Measurements from ENCODE around the gene TBL3.

TBL3 gene

DNA sequence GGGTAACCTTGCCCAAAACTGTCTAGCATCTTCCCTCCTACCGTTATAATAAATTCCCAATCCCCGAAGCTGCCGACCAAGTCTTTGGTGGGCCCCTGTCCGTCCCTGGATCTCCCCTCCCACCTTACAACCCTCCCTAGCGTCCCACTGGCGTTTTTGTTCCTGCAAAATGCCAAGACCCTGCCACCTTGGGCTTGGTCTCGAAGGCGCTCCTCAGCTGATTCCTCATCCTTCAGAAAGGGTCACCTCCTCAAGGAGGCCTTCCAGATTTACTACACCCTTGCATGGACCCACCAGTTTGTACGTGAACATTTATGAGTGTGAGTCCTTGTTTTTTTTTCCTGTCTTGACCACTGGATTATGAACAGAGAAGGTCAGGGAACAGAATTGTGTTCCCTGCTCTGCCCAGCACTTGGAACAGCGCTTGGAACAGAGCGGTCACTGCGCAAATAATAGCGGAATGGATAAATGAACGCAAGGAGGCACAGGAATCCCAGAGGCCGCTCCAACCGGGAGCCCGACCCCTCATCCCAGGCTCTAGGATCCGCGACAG is 11.2 kb downstream of the TBL3 start:
- no peak for DNase-seq (ENCODE audit: low read depth)

DNA sequence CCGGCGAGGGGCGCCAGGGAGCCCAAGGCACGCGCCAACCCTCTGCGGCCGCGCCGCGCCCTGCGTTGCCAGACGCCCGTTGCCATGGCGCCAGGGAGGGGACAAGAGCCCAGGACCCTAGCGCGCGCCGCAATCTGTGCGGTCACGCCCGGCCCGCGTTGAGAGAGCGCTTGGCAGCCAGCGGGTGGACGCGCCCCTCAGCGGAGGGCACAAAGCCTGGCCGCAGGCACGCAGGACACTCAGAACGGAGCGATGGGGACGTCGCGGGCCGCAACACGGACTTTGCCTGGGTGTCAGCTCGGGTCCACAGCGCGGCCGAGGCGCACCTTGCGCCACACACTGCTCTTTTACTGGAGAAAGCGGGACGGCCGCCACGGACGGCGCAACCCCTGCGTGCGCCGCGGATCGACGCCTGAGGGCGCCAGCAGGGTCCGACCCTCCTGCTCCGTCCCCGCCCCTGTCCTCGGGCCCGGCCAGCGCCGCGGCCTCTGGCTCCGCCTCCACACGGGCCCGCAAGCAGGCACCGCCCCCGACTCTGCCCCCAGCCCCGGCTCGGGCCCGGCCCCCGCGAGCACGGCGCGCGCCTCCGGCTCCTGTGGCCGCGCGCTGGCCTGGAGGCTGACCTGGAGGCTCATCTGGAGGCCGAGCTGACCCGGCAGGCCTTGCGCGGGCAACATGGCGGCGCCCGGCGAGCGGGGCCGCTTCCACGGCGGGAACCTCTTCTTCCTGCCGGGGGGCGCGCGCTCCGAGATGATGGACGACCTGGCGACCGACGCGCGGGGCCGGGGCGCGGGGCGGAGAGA is 11.9 kb downstream of the TBL3 start, which contains the start of gene GFER:
Gene GFER (plus strand): TSS at position 650 of the 803 bp plus-strand sequence. CDS start 26 bp downstream, at position 676.
- DNase-seq (ENCODE audit: low read depth), result peak; percentile 65

DNA sequence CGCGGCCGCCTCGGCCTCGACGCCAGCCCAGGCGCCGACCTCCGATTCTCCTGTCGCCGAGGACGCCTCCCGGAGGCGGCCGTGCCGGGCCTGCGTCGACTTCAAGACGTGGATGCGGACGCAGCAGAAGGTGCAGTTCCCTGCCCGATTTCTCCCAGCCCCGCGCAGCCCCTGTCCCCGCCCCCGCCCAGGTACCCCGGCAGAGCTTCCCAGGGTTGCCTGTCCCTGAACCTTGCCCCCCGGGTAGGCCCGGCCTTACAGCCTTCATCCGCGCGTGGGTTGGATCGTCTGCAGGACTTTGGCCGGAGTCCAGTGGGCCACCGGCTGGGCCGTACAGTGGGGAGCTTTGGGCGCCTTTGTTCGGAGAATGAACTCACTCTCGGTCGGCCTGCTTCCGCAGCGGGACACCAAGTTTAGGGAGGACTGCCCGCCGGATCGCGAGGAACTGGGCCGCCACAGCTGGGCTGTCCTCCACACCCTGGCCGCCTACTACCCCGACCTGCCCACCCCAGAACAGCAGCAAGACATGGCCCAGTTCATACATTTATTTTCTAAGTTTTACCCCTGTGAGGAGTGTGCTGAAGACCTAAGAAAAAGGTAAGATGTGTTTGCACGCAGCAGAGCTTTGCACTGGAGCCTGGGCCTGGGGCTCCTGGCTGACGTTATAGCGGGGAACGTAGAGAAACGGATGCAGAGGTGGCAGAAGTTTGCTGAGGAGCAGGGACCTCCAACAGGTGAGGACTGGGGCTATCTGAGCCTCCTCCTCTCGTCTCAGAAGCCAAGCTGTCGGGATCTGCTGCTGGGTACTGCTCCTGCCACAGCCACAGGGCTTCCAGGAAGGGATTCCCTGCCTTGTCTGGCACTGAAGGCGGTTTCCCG is 12.7 kb downstream of the TBL3 start:
- no peak for DNase-seq (ENCODE audit: low read depth)

DNA sequence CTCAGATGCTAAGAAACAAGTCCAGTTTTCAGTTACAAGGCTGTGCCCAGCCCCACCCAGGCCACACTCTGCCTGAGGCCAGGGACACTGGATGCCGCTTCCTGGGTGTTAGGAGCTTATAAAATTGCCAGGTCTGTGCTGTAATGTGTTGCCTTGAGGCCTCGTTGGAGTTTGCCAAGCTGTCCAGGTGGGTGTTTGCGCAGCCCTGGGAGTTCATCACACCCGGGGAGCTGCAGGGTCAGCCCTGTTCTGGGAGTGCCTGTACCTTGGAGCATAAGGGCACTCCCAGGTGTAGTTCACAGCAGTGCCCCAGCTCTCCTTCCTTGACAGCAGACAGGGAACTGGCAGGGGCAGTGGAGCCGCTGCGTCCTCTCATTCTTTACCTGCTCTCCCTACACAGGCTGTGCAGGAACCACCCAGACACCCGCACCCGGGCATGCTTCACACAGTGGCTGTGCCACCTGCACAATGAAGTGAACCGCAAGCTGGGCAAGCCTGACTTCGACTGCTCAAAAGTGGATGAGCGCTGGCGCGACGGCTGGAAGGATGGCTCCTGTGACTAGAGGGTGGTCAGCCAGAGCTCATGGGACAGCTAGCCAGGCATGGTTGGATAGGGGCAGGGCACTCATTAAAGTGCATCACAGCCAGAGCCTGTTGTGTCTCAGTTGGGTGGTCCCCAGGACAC is 13.8 kb downstream of the TBL3 start:
- DNase-seq (ENCODE audit: low read depth), result no peak

DNA sequence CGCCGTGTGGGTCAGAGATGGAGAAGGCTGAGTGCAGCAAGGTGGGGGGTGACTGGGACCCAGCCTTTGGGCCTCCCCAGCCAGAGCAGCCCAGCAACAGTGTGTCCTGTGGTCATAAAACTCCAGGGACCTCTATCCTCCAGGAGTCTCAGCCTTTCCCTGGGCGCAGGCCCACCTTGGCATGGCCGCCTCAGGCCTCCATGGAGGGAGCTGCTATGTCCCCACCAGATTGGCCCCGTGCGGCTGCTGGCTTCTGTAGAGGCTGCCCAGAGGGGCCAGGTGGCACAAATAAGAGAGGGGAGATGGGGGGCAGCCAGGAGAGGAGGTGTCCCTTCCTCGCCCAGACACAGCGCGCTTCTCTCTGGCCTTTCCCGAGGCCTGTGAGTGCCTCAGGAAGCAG is 15.3 kb downstream of the TBL3 start:
- no peak for DNase-seq (ENCODE audit: low read depth)

DNA sequence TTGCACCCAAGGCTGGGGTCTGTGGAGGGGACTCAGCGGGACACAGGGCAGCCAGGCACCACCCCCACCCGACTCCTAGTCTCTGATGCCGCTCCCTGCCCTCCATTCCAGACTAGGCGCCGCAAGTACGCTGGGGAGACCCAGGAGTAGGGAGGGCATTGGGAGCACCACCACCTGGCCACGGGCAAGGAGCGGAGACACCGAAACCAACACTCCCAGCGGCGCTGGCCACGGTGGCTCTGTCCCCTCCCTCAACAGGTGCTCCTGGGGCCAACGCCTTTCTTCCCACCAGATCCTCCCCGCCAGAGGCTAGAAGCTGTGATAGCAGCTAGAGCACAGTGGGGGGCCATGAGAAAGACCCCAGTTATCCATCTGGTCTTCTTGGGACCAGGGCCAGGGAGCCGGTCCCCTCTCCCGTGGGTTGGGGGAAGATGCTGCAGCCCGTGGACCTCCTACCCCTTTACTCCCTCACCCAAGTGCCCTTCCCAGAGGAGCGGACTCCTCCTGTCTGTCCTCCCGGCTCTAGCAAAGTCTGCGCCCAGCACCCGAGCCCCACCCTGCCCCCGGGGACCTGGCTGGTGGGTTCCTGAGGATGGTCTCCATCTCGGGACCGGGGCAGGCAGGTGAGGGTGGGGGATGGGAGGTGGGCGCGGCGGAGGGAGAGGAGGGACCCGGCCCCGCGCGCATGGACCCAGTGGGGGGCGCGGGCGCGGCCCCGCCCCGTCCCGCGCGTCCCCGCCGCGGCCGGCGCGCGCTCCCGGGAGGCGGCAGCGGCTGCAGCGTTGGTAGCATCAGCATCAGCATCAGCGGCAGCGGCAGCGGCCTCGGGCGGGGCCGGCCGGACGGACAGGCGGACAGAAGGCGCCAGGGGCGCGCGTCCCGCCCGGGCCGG is 17.6 kb downstream of the TBL3 start, which contains the start of gene SYNGR3:
Gene SYNGR3 (plus strand): TSS at position 762 of the 892 bp plus-strand sequence. CDS start 133 bp downstream, outside the sequence.
- no peak for DNase-seq (ENCODE audit: low read depth)

DNA sequence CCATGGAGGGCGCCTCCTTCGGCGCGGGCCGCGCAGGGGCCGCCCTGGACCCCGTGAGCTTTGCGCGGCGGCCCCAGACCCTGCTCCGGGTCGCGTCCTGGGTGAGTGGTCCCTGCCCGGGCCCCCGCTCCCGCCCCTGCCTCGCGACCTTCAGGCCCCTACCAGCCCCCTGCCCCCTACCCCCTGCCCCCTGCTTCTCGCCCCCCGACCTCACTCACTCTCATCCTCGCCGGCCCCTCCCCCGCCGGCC is 18.2 kb downstream of the TBL3 start:
- DNase-seq (ENCODE audit: low read depth), result no peak

DNA sequence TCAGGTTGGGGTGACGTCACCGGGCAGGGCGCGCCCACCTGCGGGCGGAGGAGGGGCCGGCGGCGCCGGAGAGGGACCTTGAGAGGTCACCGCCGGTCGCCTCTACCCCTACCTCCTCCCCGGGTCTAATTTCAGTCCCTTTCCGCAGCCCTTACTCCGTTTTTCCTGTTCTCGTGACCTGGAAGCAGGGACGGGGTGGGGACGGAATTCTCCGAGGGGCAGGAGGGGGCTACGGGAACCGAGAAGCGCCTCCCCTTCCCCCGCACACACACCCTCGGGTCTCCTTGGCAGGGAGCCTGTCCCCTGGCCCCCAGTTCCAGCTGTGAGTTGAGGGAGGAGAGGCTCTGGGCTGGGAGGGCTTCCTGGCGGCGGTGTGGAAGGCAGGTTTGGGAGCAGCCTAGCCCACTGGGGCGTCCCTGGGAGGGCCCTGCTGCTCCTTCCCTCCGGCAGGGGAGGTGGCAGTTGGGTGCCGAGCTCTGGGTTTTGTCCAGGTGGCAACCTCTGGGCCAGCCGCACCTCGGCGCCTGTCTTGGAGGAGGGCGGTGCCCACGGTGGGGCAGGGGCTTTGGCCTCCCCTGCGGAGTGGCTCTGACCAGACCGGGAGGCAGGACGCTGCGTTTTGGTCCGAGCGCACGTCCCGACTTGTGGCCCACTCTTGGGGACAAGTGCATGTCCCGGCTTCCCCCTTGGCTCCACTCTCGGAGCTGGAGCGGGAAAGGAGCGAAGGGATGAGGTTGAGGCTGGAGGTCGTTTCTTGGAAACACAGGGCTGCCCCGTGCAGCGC is 18.7 kb downstream of the TBL3 start:
- no peak for DNase-seq (ENCODE audit: low read depth)

DNA sequence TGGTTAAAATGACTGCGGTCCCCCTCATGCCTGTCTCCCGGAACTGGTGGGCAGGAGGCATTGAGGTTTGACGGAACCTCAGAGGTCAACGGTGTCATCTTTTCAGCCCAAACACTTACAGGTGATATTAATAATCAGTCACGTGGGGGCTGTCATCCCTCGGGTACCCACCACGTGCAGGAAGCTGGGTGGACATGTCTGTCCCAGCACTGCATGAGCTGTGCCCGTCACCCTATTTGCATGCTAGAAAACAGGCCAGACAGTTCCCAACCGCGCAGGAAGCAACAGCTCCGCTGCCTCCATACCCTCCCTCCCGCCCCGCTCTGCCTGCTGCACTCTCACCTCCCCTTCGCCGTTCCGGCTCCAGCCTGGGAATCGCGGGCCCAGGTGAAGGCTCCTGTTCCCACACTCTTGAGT is 19.3 kb downstream of the TBL3 start:
- DNase-seq (ENCODE audit: low read depth), result no peak

DNA sequence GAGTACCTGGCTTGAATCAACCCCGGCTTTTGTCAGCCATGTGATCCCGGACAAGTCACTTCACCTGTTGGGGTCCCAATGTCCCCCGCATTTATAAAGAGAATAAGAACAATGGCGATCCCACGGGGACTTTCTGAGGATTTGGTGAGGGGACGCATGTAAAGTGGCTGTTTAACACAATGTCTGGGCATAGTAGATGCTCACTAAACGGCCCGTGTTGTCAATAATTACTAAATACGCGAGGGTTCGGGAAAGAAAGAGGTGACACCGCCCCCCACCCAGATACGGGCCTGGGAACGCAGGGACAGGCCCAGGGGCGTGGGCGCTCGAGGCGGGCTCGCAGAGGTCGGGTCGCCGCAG is 19.7 kb downstream of the TBL3 start:
- no peak for DNase-seq (ENCODE audit: low read depth)

DNA sequence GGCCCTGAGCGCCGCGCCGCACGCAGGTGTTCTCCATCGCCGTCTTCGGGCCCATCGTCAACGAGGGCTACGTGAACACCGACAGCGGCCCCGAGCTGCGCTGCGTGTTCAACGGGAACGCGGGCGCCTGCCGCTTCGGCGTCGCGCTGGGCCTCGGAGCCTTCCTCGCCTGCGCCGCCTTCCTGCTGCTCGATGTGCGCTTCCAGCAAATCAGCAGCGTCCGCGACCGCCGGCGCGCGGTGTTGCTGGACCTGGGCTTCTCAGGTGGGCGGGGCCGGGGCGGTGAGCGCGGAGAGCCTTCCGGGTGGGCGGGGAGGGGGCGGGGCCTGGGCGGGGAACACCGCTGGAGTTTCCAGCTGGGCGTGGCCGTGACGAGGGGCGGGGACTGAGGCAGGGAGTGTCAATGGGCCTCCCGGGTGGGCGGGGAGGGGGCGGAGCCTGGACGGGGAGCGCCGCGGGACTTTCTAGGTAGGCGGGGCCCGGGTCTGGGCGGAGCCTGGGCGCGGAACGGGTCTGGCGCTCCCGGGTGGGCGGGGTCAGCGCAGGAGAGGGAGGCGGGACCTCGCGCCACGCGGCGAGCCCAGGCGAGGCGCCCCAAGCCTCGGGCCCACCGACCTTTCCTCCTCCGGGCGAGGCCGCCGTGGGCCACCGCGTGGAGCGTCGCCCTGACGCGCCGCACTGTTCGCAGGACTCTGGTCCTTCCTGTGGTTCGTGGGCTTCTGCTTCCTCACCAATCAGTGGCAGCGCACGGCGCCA is 20.3 kb downstream of the TBL3 start:
- peak; percentile 94 for DNase-seq (ENCODE audit: low read depth)

DNA sequence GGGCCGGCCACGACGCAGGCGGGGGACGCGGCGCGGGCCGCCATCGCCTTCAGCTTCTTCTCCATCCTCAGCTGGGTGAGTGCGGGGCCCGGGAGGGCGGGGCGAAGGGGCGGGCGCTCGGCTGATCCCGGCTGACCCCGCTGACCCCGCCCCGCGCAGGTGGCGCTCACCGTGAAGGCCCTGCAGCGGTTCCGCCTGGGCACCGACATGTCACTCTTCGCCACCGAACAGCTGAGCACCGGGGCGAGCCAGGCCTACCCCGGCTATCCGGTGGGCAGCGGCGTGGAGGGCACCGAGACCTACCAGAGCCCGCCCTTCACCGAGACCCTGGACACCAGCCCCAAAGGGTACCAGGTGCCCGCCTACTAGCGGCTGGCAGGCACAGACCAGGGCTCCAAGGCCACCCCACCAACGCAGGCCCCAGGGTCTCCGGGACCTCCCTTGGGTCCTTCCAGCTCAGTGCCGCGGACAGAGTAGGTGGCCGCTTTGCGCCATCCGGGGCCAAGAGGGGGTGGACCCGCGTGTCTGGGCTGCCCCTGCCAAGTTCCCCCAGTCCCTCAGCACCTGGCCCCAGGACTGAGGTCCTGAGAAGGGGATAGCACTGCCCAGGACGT is 21.0 kb downstream of the TBL3 start:
- no peak for DNase-seq (ENCODE audit: low read depth)

DNA sequence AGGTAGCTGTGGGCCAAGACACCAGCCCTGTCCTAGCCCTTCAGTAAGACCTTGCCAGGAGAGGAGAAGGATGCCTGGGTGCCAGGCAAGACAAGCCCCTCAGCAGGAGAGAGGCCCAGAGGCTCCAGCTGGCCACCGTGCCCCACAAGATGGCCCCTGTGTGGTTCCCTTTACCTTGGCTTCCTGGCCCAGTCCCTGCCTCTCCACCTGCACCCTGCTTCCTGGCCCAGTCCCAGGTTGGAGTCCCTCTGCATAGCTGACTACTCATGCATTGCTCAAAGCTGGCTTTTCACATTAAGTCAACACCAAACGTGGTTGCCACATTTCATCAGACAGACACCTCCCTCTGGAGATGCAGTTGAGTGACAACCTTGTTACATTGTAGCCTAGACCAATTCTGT is 21.9 kb downstream of the TBL3 start:
- no peak for DNase-seq (ENCODE audit: low read depth)

DNA sequence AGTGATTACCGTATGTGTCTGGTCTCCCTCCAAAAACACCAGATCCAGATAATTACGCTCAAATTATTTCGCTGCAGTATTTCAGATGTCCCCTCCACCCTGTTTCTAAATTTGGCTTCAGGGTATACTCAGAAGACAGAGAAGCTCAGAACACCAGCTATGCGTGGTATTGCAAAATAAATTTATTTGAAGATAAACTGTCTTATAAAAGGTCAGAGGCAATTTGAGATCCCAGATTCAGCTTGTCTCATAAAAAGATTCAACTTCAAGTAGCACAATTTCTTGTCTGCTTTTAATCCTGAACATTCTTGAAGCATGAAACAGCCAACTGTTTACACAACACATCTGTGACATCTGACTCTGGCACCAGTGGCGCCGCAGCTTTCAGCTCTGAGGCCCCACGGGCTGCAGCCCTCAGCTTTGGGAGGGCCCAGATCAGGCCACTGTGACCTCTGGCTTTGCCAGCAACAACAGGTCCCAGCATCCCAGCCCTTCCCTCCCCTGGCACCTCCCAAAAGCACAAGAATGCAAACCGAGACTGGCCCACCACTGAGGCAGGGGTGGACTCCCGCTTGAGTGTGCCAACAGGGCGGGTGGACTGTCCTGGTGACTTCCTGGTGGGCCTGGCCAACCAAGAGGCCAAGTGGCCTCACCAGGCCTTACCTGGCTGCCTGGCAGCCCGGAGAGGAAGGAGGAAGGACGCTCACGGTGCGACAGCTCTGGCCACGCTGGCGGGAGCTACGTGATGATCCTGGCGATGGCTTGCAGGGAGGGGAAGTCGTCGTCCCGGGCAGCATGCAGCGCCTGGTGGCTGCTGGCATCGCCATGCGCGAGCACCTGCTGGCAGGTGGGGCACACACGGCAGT is 25.9 kb downstream of the TBL3 start:
- no peak for DNase-seq (ENCODE audit: low read depth)

DNA sequence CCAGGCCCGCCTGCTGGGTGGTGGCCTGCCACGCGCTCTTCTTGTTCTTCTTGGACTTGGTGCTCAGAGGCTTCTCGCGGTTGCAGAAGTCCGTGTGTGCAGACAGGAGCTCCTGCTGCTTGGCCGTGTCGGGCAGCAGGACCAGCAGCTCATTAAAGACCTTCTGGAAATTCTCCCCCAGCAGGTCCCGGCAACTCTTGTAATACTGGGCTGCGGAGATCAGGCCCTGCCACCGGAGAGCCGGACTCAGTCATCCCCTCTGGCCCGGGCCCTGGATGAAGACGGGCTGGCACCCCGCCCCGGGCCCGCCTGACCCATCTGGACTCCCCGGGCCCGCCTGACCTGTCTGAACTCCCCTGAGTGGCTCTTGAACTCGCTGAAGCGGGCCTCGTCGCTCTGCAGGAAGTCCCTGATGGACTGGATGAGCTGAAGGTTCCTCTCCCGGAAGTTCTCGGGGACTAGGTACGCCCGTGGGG is 26.5 kb downstream of the TBL3 start:
- no peak for DNase-seq (ENCODE audit: low read depth)

DNA sequence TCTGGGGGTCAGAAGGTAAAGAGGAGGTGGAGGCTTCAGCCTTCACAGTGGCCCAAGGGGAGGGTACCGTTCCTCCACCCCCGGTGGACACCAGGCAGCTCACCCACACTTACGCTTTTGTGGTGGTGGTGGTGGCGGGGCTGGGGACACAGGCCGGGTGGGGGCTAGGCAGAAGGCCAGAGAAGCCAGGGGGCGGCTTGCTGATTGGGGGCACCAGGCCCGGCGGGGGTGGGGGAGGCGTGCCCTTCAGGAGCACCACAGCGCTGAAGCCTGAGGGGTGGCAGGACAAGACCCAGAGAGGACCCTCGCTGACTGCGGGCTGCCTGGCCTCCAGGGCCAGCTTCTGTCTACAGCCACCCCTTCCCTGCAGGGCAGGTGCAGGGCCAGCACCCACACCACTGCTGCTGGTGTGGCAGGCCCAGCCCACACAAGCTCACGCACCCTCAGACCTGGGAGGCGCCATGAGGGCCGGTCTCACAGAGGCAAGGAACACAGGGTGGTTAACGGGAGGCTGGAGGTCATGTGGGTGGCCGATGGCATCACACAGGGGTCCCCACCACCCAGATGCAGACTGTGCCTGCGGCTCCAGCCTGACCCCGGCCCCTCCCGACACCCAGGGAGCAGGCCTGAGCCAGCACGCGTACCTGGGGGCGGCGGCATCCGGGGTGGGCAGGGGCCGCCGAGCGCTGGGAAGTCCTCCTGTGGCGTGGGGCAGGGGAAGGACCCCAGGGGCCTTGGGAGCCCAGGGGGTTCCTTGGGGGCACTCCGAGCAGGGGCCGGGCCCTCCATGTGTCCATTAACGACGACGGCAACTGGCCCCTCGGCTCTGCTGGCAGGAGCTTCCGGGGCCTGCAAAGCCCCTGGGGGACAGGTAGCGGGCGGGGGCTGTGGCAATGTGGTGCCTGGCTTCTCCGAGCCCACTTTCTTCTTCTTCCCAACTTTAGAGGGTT is 27.3 kb downstream of the TBL3 start:
- DNase-seq (ENCODE audit: low read depth), result no peak

DNA sequence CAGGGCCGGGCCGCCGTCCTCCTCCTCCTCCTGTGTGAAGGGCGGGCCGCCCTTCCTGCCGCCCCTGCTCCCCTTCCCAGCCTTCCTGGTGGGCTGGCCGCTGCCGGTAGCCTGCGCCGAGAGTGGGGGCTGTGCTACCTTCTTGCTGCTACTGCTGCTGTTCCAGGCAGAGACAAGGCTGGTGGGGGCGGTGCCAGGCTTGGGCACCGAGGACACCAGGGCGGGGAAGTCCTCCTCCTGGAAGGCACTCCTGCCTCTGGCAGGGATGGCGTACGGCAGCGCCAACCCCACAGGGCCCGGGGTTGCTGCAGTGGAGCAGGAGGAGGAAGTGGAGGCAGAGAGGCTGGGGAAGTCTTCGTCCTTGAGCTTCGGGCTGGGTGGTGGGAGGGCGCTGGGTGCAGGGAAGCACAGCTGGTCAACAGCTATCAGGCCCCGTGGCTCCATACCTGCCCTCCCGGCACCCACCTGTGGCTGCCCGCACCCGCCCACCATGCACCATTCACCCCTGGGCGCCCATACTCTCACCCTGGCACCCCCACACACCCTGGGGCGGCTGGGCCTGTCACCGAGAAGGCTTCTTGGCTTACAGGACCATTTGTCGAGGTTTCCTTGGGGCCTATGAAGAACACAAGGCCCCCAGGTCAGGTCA is 28.1 kb downstream of the TBL3 start:
- no peak for DNase-seq (ENCODE audit: low read depth)
